ENCODE data around the gene BSPRY. TPM values are rescaled to one million over a fixed set of nuclear protein-coding genes. Genes with fewer than 3 reads are reported as not detected.

The BSPRY gene
- total and polyA plus RNA-seq, 2 of the 13 experiments (the other 11 are each of a cell fraction or from before 2014, with no cell fraction given), result 0.09 to 0.26 TPM

- 0 out of 2 replicates have a peak, but pooled peaks have one; percentile 45 for TF ChIP-seq KLF12 (CRISPR knock-in tag; IDR thresholded peaks at IDR 0.05; ENCODE audit: borderline replicate concordance)
- no peak; the same call in 1 of the 2 replicates for TF ChIP-seq SMAD1 (CRISPR knock-in tag; IDR thresholded peaks at IDR 0.05; ENCODE audit: borderline replicate concordance, low read depth)
- no peak for TF ChIP-seq RARG (CRISPR knock-in tag; IDR thresholded peaks at IDR 0.05; ENCODE audit: low read depth)
- no peak for TF ChIP-seq KMT2B (CRISPR knock-in tag; IDR thresholded peaks at IDR 0.05)
- TF ChIP-seq HMGA1 (CRISPR knock-in tag; conservative IDR thresholded peaks at IDR 0.05), result no peak
- peak; percentile 89 for TF ChIP-seq RBFOX2 (IDR thresholded peaks at IDR 0.05; ENCODE audit: low read depth, low read length)
- no peak; the same call in 1 of the 2 replicates for TF ChIP-seq MEF2D (CRISPR knock-in tag; IDR thresholded peaks at IDR 0.05)
- TF ChIP-seq RBM22 (optimal IDR thresholded peaks at IDR 0.05; ENCODE audit: low read length), result no peak
- no peak for TF ChIP-seq ZFP90 (CRISPR knock-in tag; IDR thresholded peaks at IDR 0.05; ENCODE audit: borderline replicate concordance)
- TF ChIP-seq SMC3 (IDR thresholded peaks at IDR 0.05; ENCODE audit: low read length), result no peak
- no peak for TF ChIP-seq FOSL1 (CRISPR knock-in tag; IDR thresholded peaks at IDR 0.05; ENCODE audit: borderline replicate concordance)
- no peak for TF ChIP-seq ZNF747 (CRISPR knock-in tag; IDR thresholded peaks at IDR 0.05; ENCODE audit: borderline replicate concordance)
- peak; percentile 25; the same call in 1 of the 2 replicates for TF ChIP-seq ZBTB38 (CRISPR knock-in tag; IDR thresholded peaks at IDR 0.05)
- no peak for TF ChIP-seq MLLT10 (CRISPR knock-in tag; IDR thresholded peaks at IDR 0.05)
- TF ChIP-seq CBFB (CRISPR knock-in tag; IDR thresholded peaks at IDR 0.05), result peak; percentile 45; the same call in 1 of the 2 replicates
- peak; percentile 75; the same call in 1 of the 2 replicates for TF ChIP-seq ZNF784 (CRISPR knock-in tag; IDR thresholded peaks at IDR 0.05; ENCODE audit: borderline replicate concordance)
- TF ChIP-seq ZNF407 (CRISPR knock-in tag; IDR thresholded peaks at IDR 0.05; ENCODE audit: not compliant biosample characterization), result peak; percentile 61
- no peak for TF ChIP-seq U2AF1 (optimal IDR thresholded peaks at IDR 0.05; ENCODE audit: low read depth, low read length)
- peak; percentile 82 for TF ChIP-seq PHF8 (CRISPR knock-in tag; IDR thresholded peaks at IDR 0.05)
- 0 out of 2 replicates have a peak, but pooled peaks have one; percentile 40 for TF ChIP-seq PLSCR1 (CRISPR knock-in tag; IDR thresholded peaks at IDR 0.05; ENCODE audit: borderline replicate concordance)
These were observed 27.6 kb downstream of the BSPRY start, which contains the start of gene HDHD3 (continued) for GRCh38 chr9:113376634-113377567.
